ENCODE results near the gene CRAT. TPM values are rescaled to one million over a fixed set of nuclear protein-coding genes. Genes with fewer than 3 reads are reported as not detected.

The CRAT gene
- total RNA-seq, 1 experiment from 2014 or later, result 38.8 TPM

DNA sequence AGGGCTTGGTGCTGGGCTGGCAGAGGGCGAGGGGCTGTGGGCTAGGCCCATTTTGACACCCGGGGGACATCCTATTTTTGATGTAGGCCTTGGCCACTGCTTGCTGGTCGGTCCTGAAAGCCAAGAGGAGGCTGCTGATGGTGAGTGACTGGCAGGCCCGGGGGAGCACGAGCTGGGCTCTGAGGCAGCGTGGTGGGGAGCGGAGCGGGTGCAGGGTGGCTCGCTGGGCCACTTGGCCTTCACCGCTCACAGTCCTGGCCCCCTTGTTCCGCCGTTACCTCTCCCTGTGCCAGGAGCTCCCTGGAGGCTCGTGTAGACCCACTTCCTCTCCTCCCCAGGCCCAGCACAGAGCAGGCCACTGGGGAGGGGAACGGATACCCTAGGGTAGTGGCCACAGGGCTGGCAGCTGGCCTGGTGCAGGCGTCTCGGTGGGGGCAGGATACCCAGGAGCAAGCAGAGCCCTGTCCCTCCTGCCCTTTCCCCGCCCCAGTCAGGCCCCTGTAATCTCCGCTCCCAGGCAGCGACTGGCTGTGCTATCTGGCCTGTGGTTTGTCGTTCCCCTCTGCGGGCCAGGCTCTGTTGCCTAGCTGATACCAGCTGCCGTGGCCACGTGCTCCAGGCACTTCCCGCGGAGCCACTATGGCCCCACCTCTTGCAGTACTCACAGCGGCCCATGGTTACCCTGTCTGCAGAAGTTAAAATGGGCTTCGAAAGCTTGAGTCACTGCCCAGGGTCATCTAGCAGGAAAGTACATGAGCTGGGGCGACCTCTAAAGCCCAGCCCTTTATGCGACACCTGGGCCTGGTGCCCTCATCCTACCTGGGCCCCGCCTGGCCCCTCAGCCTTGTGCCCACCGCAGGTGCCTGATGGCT, 41.4 kb downstream of the CRAT start:
- ChIA-PET CTCF (no interaction called here), POLR2A (no interaction called here)
- Histone ChIP-seq H3K36me3 (ENCODE audit: control insufficient read depth, insufficient read depth, low read length) (no peaks in the 10 kb centered on the region), H3K9me3 (ENCODE audit: control insufficient read depth, insufficient read depth, low read depth, low read length) (no peaks in the 10 kb centered on the region), H3K4me1 (ENCODE audit: control insufficient read depth, insufficient read depth, low read length) (no peaks in the 10 kb centered on the region), H3K27ac (ENCODE audit: low read length) (no peak overlapping the region), H3K27me3 (ENCODE audit: control insufficient read depth, insufficient read depth, low read length) (no peaks in the 10 kb centered on the region), H3K4me3 (ENCODE audit: low read depth in 2 of 2, low read length in 2 of 2) (no peak overlapping the region)
- TF ChIP-seq, protein P1, sequence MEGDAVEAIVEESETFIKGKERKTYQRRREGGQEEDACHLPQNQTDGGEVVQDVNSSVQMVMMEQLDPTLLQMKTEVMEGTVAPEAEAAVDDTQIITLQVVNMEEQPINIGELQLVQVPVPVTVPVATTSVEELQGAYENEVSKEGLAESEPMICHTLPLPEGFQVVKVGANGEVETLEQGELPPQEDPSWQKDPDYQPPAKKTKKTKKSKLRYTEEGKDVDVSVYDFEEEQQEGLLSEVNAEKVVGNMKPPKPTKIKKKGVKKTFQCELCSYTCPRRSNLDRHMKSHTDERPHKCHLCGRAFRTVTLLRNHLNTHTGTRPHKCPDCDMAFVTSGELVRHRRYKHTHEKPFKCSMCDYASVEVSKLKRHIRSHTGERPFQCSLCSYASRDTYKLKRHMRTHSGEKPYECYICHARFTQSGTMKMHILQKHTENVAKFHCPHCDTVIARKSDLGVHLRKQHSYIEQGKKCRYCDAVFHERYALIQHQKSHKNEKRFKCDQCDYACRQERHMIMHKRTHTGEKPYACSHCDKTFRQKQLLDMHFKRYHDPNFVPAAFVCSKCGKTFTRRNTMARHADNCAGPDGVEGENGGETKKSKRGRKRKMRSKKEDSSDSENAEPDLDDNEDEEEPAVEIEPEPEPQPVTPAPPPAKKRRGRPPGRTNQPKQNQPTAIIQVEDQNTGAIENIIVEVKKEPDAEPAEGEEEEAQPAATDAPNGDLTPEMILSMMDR (IDR thresholded peaks at IDR 0.05), result no peak
- TF ChIP-seq, protein P2, sequence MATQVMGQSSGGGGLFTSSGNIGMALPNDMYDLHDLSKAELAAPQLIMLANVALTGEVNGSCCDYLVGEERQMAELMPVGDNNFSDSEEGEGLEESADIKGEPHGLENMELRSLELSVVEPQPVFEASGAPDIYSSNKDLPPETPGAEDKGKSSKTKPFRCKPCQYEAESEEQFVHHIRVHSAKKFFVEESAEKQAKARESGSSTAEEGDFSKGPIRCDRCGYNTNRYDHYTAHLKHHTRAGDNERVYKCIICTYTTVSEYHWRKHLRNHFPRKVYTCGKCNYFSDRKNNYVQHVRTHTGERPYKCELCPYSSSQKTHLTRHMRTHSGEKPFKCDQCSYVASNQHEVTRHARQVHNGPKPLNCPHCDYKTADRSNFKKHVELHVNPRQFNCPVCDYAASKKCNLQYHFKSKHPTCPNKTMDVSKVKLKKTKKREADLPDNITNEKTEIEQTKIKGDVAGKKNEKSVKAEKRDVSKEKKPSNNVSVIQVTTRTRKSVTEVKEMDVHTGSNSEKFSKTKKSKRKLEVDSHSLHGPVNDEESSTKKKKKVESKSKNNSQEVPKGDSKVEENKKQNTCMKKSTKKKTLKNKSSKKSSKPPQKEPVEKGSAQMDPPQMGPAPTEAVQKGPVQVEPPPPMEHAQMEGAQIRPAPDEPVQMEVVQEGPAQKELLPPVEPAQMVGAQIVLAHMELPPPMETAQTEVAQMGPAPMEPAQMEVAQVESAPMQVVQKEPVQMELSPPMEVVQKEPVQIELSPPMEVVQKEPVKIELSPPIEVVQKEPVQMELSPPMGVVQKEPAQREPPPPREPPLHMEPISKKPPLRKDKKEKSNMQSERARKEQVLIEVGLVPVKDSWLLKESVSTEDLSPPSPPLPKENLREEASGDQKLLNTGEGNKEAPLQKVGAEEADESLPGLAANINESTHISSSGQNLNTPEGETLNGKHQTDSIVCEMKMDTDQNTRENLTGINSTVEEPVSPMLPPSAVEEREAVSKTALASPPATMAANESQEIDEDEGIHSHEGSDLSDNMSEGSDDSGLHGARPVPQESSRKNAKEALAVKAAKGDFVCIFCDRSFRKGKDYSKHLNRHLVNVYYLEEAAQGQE (IDR thresholded peaks at IDR 0.05; ENCODE audit: insufficient read depth in 1 of 2, low read depth in 2 of 2, low read length in 1 of 2), result no peak
- TF ChIP-seq SIN3A (IDR thresholded peaks at IDR 0.05; ENCODE audit: borderline replicate concordance, insufficient read depth, low read depth, low read length) (no peak), TCF7L2 (IDR thresholded peaks at IDR 0.05; ENCODE audit: low read depth, low read length) (no peak), POLR2AphosphoS5 (IDR thresholded peaks at IDR 0.05; ENCODE audit: low read depth, low read length) (no peak)
- no peak for DNase-seq (ENCODE audit: low read depth, low spot score)
- in situ Hi-C loops (cut with HindIII; ENCODE audit: low pct_unique_long_range_greater_than_20kb, low sequenced_read_pairs), result no loop called here
- BruUV-seq (replicated peaks), result no TSS peak
- intact Hi-C loops (cut with micrococcal nuclease; ENCODE audit: unreplicated experiment), result no loop called here
- ATAC-seq, result no peak; the same call in 1 of the 2 replicates

DNA sequence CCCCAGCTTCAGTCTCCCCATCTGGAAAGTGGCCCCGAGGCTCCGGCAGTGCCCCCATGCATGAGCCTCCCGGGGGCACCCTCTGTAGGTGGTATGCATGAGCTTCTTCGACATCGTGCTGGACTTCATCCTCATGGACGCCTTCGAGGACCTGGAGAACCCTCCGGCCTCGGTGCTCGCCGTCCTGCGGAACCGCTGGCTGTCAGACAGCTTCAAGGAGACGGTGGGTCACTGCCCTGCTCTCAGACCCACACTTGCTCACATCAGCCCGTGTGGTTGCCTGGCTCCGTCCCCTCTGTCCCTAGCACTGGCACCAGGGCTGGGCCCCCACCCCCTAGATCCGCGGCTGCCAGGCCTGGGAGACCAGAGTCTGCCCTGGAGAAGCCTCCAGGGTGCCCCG, 42.5 kb downstream of the CRAT start:
- no peaks in the 10 kb centered on the region for H3K9me3 ChIP-seq (ENCODE audit: control insufficient read depth, insufficient read depth, low read depth, low read length)
- TF ChIP-seq TCF7L2 (IDR thresholded peaks at IDR 0.05; ENCODE audit: low read depth, low read length), result no peak
- TF ChIP-seq POLR2AphosphoS5 (IDR thresholded peaks at IDR 0.05; ENCODE audit: low read depth, low read length), result no peak
- no peak for TF ChIP-seq SIN3A (IDR thresholded peaks at IDR 0.05; ENCODE audit: borderline replicate concordance, insufficient read depth, low read depth, low read length)
- TF ChIP-seq, protein P1 (IDR thresholded peaks at IDR 0.05), result no peak
- TF ChIP-seq, protein P2 (IDR thresholded peaks at IDR 0.05; ENCODE audit: insufficient read depth in 1 of 2, low read depth in 2 of 2, low read length in 1 of 2), result no peak
- H3K27me3 ChIP-seq (ENCODE audit: control insufficient read depth, insufficient read depth, low read length), result no peaks in the 10 kb centered on the region
- no peak for DNase-seq (ENCODE audit: low read depth, low spot score)
- H3K4me1 ChIP-seq (ENCODE audit: control insufficient read depth, insufficient read depth, low read length), result no peaks in the 10 kb centered on the region
- no peak overlapping the region for H3K27ac ChIP-seq (ENCODE audit: low read length)
- ChIA-PET POLR2A (no interaction called here), CTCF (no interaction called here)
- no peak for ATAC-seq
- no peak overlapping the region for H3K4me3 ChIP-seq (ENCODE audit: low read depth in 2 of 2, low read length in 2 of 2)
- no TSS peak for BruUV-seq (replicated peaks)
- in situ Hi-C loops (cut with HindIII; ENCODE audit: low pct_unique_long_range_greater_than_20kb, low sequenced_read_pairs), result no loop called here
- intact Hi-C loops (cut with micrococcal nuclease; ENCODE audit: unreplicated experiment), result no loop called here
- H3K36me3 ChIP-seq (ENCODE audit: control insufficient read depth, insufficient read depth, low read length), result no peaks in the 10 kb centered on the region
